Left lung (tissue), 10 donors: ENCODE measurements around the gene SIX2. TPM values are rescaled to one million over a fixed set of nuclear protein-coding genes. Genes with fewer than 3 reads are reported as not detected.
A peak's percentile ranks its signal among the peaks of the same experiment; 100 is the strongest.

Experiments used
- ATAC-seq: fragments of 200-7000 bp; cut with Tn5 transposase; one replicate; pipeline ENCODE4 v1.9.1; 2020; ENCODE audit warnings: moderate library complexity
- DNase-seq, 4 donors: peaks; one replicate each; pipeline ENCODE4 v3.0.0-alpha.2; 2013 to 2020
- H3K27ac ChIP-seq, 2 donors: fragments of 200-600 bp; sonication (generic) in 1 of 2; one replicate each; pipeline versions ENCODE4 v1.5.0 to v1.8.0; 2020 to 2021
- H3K27me3 ChIP-seq, 2 donors: fragments of 200-600 bp; sonication (generic) in 1 of 2; one replicate each; pipeline versions ENCODE4 v1.5.0 to v1.8.0; 2020 to 2021
- H3K36me3 ChIP-seq, 2 donors: fragments of 200-600 bp; sonication (generic) in 1 of 2; one replicate each; pipeline versions ENCODE4 v1.5.0 to v1.8.0; 2020 to 2021
- H3K4me1 ChIP-seq, 2 donors: fragments of 200-600 bp; one replicate each; pipeline ENCODE4 v1.8.0; 2021
- H3K4me3 ChIP-seq, 2 donors: fragments of 200-600 bp; sonication (generic) in 1 of 2; one replicate each; pipeline versions ENCODE4 v1.5.0 to v1.8.0; 2020 to 2021; ENCODE audit warnings: mild to moderate bottlenecking in 1 of 2
- H3K9me3 ChIP-seq, 2 donors: fragments of 200-600 bp; sonication (generic) in 1 of 2; one replicate each; pipeline versions ENCODE4 v1.5.0 to v1.8.0; 2020 to 2021
- intact Hi-C, 2 donors: fragments of 100-400 bp; cut with DNase I; formaldehyde crosslinking; loops; one replicate each; pipeline versions ENCODE4 v1.11.2 to v1.14.2; 2022
- polyA plus RNA-seq, 6 donors: library from polyadenylated mRNA; unstranded; fragments of 120-200 nt; gene quantifications; one replicate each; pipeline ENCODE4 v1.2.1, GENCODE V29; 2013; ENCODE audit not compliant: insufficient read length in 6 of 6
- total RNA-seq, 2 donors: library from RNA; stranded (reverse); fragmentation: NEBNext Ultra II Directional; extraction: Animal tissue kit (Norgen Biotek cat#: 25700); gene quantifications; one replicate each; pipeline ENCODE4 v1.2.1, GENCODE V29; 2021
- TF ChIP-seq, protein P1 (sequence below), 2 donors: fragments of 200-600 bp; sonication (generic) in 1 of 2; IDR thresholded peaks; one replicate each; pipeline versions ENCODE4 v1.5.0 to v1.8.0; 2021; ENCODE audit warnings: antibody characterized with exemption in 2 of 2
- donor health status: DM: no; HTN: yes; CAD: no.
- donor health status: DM: no; HTN: no; CAD: no.

Gene SIX2
- total and polyA plus RNA-seq, 8 donors: 0.20 to 0.45 (median 0.27) TPM

DNA sequence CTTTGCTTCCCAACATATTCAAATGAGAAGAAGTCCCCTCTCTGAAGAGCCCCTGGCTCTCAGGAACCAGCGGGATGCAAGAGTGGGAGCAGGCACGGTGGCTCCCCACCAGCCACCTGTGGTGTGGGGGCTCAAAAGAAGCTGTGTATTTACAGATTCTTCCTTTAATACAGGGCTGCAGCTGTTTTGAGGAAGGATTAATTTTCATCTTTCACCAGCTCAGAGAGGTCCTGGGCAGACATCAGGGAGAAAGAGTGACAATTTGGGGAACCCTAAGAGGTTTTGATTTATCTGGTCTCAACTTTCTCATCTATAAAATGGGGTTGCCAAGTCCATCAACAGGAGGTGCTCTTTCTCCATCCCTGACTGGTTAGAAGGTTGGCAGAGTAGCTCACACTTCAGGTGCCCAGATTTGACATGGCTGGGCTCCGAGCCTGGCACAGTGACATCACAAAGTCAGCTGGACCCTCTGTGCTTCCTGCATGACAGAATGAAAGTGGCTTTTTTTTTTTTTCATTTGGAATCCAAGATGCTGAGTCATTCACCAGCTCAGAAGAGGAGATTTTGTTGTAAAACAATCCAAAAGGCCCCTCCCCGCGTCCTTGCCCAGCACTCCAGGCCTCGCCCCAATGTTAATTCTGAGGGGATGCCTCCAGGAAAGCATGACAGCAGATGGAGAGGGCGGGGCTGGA lies 15.5 kb upstream of the SIX2 start:
- no peaks in the 10 kb centered on the region for H3K9me3 ChIP-seq
- peaks cover 0 to 30% of the 10 kb centered on the region in 2 donors for H3K27me3 ChIP-seq
- no peak overlapping the region for H3K4me3 ChIP-seq
- DNase-seq (peak in 2 of 4 donors; percentile 8 to 63), ATAC-seq (peak; percentile 91)
- no peaks in the 10 kb centered on the region for H3K36me3 ChIP-seq
- intact Hi-C loops: no loop called here
- TF ChIP-seq, protein P1, sequence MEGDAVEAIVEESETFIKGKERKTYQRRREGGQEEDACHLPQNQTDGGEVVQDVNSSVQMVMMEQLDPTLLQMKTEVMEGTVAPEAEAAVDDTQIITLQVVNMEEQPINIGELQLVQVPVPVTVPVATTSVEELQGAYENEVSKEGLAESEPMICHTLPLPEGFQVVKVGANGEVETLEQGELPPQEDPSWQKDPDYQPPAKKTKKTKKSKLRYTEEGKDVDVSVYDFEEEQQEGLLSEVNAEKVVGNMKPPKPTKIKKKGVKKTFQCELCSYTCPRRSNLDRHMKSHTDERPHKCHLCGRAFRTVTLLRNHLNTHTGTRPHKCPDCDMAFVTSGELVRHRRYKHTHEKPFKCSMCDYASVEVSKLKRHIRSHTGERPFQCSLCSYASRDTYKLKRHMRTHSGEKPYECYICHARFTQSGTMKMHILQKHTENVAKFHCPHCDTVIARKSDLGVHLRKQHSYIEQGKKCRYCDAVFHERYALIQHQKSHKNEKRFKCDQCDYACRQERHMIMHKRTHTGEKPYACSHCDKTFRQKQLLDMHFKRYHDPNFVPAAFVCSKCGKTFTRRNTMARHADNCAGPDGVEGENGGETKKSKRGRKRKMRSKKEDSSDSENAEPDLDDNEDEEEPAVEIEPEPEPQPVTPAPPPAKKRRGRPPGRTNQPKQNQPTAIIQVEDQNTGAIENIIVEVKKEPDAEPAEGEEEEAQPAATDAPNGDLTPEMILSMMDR (IDR thresholded peaks at IDR 0.05): no peak
- no peaks in the 10 kb centered on the region for H3K4me1 ChIP-seq
- H3K27ac ChIP-seq: no peak overlapping the region

DNA sequence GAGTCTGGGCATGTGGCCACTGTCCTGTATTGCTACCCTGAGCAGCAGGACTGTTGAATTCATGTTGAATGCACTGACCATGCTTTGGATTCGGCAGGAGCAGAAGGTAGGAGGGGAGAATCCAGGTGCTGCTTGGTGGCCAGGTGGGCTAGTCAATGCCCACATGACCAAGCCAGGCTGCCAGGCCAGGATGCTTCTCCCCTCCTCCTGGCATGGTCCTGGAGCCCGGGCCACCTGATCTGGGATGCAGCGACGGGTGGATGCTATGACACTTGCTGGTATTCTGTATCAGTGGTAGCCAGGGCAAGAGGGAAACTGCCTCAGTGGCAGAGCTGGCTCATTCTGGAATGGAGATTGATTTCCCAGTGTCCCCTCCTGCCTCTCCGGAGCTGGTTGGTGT lies 14.8 kb upstream of the SIX2 start:
- peaks cover 0 to 30% of the 10 kb centered on the region in 2 donors for H3K27me3 ChIP-seq
- ATAC-seq: no peak
- H3K27ac ChIP-seq: no peak overlapping the region
- no peak overlapping the region for H3K4me3 ChIP-seq
- DNase-seq: no peak
- TF ChIP-seq, protein P1 (IDR thresholded peaks at IDR 0.05): no peak
- intact Hi-C loops: no loop called here
- H3K9me3 ChIP-seq: no peaks in the 10 kb centered on the region
- no peaks in the 10 kb centered on the region for H3K4me1 ChIP-seq
- no peaks in the 10 kb centered on the region for H3K36me3 ChIP-seq

DNA sequence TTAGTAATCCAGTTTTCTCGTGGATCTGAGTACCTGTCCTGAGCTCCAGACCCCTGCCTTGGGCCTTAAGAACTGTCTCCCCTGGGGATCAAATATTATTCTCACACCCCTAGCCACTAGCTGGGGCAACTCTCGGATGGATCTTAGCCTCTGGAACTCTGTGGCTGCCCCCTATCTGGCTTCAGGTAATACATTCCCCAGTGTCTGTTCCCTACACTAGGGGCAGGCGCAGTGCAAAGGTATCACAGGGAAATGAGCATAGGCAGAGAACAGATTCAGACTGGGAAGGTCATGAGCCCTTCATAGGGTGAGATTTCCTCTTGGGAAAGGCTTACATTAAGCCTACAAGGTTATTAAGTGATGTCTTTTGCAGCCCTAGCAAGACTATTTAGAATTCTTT lies 11.2 kb upstream of the SIX2 start:
- H3K36me3 ChIP-seq: no peaks in the 10 kb centered on the region
- no peak overlapping the region for H3K27ac ChIP-seq
- no peak for DNase-seq
- H3K4me1 ChIP-seq: no peaks in the 10 kb centered on the region
- no peaks in the 10 kb centered on the region for H3K9me3 ChIP-seq
- peaks cover 2 to 61% of the 10 kb centered on the region in 2 donors for H3K27me3 ChIP-seq
- TF ChIP-seq, protein P1 (IDR thresholded peaks at IDR 0.05): no peak
- no peak for ATAC-seq
- H3K4me3 ChIP-seq: no peak overlapping the region
- intact Hi-C loops: no loop called here

DNA sequence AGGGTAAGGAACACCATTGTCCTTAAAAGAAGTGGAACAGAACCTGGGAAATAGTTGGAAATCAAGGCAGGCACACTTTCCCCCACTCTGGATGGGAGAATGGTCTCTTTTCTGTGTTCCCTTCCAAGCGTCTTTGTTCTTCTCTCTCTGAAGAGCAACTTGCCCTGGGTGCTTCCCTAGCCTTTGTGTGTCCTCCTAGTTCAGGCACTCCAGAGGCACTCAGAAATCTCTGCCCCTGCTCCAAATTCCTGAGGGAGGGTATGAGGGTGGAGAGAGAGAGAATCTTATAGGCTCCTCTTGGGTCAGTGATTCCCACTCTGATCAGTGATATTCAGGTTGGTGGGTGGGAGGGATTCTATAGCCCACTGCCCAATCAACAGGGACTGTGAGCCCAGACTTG lies 8.8 kb upstream of the SIX2 start:
- H3K9me3 ChIP-seq: no peaks in the 10 kb centered on the region
- no peak for DNase-seq
- H3K27ac ChIP-seq: no peak overlapping the region
- H3K4me1 ChIP-seq: peaks cover 12 to 13% of the 10 kb centered on the region in 2 donors
- TF ChIP-seq, protein P1 (IDR thresholded peaks at IDR 0.05): no peak
- intact Hi-C loops: no loop called here
- H3K36me3 ChIP-seq: no peaks in the 10 kb centered on the region
- H3K27me3 ChIP-seq: peaks cover 27 to 79% of the 10 kb centered on the region in 2 donors
- H3K4me3 ChIP-seq: no peak overlapping the region
- no peak for ATAC-seq

DNA sequence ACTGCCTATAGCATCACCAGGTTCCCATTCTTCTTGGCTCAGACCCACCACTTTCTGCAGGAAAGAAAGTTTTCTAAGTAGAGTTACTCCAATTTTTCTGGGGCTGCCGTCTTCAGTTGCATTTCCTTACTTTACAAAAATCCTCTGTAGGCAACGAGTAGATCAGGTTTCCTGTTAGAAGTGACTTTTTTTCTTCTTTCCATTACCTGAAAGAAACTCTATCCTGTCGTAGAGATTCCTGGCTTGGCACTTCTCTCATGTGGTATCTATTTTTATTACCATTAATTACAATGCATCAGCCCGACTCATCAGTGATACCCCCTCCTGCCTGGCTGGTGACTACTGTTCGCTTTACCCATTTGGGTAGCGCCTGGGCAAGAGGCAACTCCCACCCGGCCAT lies 5.6 kb upstream of the SIX2 start:
- Histone ChIP-seq H3K36me3 (no peaks in the 10 kb centered on the region), H3K27me3 (peaks cover 56 to 96% of the 10 kb centered on the region in 2 donors), H3K4me3 (no peak overlapping the region), H3K27ac (no peak overlapping the region), H3K4me1 (peaks cover 16 to 21% of the 10 kb centered on the region in 2 donors), H3K9me3 (no peaks in the 10 kb centered on the region)
- TF ChIP-seq, protein P1 (IDR thresholded peaks at IDR 0.05): no peak
- DNase-seq: no peak
- intact Hi-C loops: no loop called here
- no peak for ATAC-seq
